T47D (cell line): Measurements from ENCODE around the gene MIF4GD.

Experiments
- DNase-seq, 2 experiments: peaks; one replicate each; pipeline versions ENCODE4 v3.0.0 to v3.0.0-alpha.2; 2011 to 2012; ENCODE audit warnings: low read depth in 1 of 2, low spot score in 1 of 2
- JUND ChIP-seq: IDR thresholded peaks from 2 replicates; pipeline ENCODE4 v1.6.1; 2012; ENCODE audit warnings: low read depth
- in situ Hi-C: cut with HindIII; loops from 2 replicates; pipeline ENCODE4 v1.10.0; 2016; ENCODE audit warnings: low sequenced_read_pairs, low pct_unique_long_range_greater_than_20kb

The MIF4GD gene

GRCh38 chr17:75231741-75232464 lies 39.1 kb downstream of the MIF4GD start:
- DNase-seq, result no peak
- no peak for TF ChIP-seq JUND
- in situ Hi-C loops, result no loop called here

- DNase-seq, result no peak
- in situ Hi-C loops, result no loop called here
- no peak for TF ChIP-seq JUND
Measured at GRCh38 chr17:75231071-75231470, 40.0 kb downstream of the MIF4GD start.

- in situ Hi-C loops, result no loop called here
- no peak for TF ChIP-seq JUND
- DNase-seq, result no peak
Measured at GRCh38 chr17:75228847-75229246, 42.2 kb downstream of the MIF4GD start.

GRCh38 chr17:75228305-75228704 lies 42.7 kb downstream of the MIF4GD start:
- no peak for TF ChIP-seq JUND
- no peak for DNase-seq
- in situ Hi-C loops, result no loop called here

GRCh38 chr17:75227729-75228128 lies 43.3 kb downstream of the MIF4GD start:
- in situ Hi-C loops, result no loop called here
- peak in 1 of 2 experiments; percentile 87 for DNase-seq
- no peak for TF ChIP-seq JUND

- no peak for TF ChIP-seq JUND
- in situ Hi-C loops, result no loop called here
- no peak for DNase-seq
Measured at GRCh38 chr17:75225016-75225415, 46.0 kb downstream of the MIF4GD start.

- in situ Hi-C loops, result no loop called here
- no peak for TF ChIP-seq JUND
- no peak for DNase-seq
Measured at GRCh38 chr17:75219815-75220214, 51.2 kb downstream of the MIF4GD start.

GRCh38 chr17:75218131-75218530 lies 52.9 kb downstream of the MIF4GD start:
- in situ Hi-C loops, result no loop called here
- no peak for DNase-seq
- no peak for TF ChIP-seq JUND
